ENCODE data around the gene RBM22.
"Not testable (repeated sequence)": the region's sequence is repeated elsewhere in the genome, so short reads cannot be mapped to it uniquely, and the experiment has no call there.

RBM22 gene

DNA sequence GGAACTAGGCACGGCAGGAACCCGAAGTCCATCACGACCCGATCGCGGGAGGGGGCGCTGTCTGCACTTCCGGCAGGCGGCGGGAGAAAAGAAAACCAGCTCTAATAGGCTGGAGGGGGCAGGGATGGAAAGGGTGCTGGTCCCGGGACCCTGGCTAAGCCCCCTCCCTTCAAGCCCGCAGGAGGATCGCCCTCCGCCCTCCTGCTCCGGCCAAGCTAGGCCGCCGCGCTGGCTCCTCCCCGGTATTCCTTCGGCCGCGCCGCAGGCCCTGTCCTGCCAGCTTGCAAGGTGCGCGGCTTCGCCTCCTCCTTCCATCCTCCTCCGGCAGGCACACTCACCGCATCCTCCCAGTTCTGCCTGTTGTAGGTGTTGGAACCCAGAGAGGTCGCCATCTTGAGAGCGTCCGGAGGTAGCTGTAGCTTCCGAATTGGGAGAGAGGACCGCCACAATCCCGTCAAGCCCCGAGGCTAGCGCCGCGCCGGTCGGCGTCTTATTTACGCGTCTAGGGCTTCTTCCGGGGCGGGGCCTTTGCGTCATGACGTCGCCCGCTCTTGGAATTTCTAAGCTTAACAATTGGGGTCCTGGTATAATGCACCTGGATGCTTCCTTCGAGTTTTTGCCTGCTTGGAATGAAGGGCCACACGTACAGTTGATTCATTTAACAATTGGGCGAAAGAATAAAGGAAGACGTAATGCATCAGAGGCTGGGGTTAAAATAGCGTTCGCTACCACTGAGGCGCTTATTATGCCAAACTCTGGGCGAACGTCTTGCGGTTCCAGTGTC lies at the start of gene RBM22:
Gene RBM22, minus strand, starts transcription at position 469 of the 784 bp plus-strand sequence. Its CDS starts 77 bp downstream, at position 392.
- DNase-seq (ENCODE audit: low read depth) = peak; percentile 53

DNA sequence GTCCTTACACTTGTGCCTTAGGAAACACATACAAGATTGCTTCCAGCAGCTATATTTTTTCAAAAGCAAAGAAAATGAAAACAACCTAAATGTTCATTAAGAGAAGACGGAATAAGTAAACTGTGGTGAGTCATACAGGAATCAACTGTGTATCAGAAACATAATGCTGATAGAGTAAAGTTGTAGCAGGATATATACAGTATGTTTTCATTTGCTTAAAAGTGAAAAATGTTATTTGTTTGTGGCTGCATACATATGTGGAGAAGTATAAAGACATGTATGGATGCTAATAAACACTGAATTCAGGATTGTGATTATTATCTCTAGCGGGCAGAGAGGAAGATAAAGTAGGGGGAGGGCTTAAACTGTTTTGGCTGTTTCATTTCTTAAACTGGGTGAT lies 49.6 kb upstream of the RBM22 start:
- DNase-seq (ENCODE audit: low read depth) = no peak

- DNase-seq (ENCODE audit: low read depth) = not testable (repeated sequence)
Measured at GRCh38 chr5:150743142-150743488, 42.3 kb upstream of the RBM22 start.

- DNase-seq (ENCODE audit: low read depth) = not testable (repeated sequence)
Measured at GRCh38 chr5:150742455-150743141, 41.7 kb upstream of the RBM22 start.

- DNase-seq (ENCODE audit: low read depth) = no peak
Measured at GRCh38 chr5:150740992-150741391, 40.1 kb upstream of the RBM22 start.

- DNase-seq (ENCODE audit: low read depth) = no peak
Measured at GRCh38 chr5:150738862-150739261, 38.0 kb upstream of the RBM22 start.

- DNase-seq (ENCODE audit: low read depth) = no peak
Measured at GRCh38 chr5:150734579-150735384, 33.9 kb upstream of the RBM22 start.

- no peak for DNase-seq (ENCODE audit: low read depth)
Measured at GRCh38 chr5:150731669-150732242, 30.9 kb upstream of the RBM22 start.

DNA sequence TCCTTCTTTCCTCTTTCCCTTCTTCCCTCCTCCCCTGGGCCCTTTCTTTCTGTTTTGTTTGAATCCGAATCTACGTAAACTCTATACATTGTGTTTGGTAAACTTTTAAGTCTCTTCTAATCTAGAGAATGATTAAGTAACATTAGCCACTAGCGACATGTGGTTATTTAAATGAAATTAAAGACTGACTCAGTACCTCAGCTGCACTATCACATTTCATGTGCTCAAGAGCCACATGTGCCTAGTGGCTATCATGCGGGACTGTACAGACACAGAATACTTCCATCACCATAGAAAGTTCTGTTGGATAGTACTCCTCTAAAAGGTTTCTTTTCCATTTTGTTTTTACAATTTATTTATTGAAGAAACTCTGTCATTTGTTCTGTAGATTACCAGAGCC lies 29.0 kb upstream of the RBM22 start:
- DNase-seq (ENCODE audit: low read depth) = no peak

DNA sequence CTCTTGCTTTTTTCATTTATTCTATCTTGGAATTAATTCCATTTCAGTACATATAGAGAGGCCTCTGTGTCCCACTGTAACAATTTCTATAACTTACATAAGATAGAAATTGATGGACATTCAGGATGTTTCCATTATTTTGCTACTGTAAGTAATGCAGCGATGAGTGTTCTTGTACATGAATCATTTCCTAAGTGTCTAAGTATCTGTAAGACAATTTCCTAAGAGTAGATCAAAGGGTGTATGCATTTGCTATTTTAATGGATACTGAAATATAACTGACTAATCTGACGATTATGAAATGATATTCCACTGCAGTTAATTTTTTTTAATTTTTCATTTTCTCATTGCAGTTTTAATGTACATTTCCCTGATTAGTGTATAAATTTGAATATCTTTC lies 23.0 kb upstream of the RBM22 start:
- no peak for DNase-seq (ENCODE audit: low read depth)

- no peak for DNase-seq (ENCODE audit: low read depth)
Measured at GRCh38 chr5:150710165-150710564, 9.3 kb upstream of the RBM22 start.

- DNase-seq (ENCODE audit: low read depth) = no peak
Measured at GRCh38 chr5:150706776-150707390, 6.0 kb upstream of the RBM22 start.

- DNase-seq (ENCODE audit: low read depth) = no peak
Measured at GRCh38 chr5:150703762-150704161, 2.9 kb upstream of the RBM22 start.

DNA sequence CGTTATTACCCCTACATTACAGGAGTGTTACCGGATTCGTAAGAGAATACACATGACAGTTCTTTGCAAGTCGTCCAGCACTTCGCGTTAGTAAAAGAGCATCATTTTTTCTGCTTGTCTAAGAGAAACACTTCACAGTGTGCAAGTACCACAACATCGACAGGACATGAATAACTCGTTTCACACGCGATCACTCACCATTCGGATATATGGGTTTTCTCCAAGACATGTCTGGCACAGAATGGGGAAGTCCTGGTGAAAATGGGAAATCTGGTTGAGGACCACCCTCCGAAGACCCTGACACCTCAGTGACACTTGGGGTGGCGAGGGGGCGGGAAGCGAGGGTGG lies 642 bp downstream of the RBM22 start:
- no peak for DNase-seq (ENCODE audit: low read depth)

DNA sequence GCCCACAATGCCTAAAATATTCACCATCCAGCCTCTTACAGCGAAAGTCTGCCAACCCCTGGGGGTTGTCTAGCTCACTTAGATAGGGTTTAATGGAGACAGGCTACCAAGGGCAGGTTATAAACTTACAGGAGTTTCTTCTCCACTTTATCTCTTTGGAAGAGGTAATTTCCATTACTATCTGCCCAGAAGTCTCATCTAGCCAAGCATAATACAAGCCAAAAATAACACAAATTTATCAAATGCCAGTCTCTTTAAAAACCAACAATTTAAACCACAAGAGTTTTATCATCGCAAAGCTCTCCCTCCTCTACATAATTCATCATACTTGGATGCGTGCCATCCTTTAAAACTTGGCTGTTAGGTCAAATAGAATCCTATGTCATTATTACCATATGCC lies 6.2 kb downstream of the RBM22 start:
- peak; percentile 30 for DNase-seq (ENCODE audit: low read depth)

DNA sequence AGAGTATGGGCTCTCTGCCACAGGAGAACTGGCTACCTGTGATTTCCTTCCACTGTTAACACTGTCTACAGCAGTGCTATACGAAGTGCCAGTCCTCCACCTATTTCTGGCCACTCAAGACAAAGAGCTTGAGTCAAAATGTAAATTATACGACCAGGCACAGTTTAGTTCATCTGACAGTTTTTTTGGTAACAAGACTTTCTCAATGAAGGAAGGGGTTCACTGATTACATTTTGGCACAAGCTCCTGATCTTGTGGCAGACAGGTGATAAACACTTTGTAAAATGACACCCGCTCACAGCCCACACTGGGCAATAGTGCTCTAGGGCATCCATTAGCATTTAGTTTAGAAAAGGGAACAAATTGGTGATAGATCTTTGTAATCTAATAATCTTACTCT lies 8.6 kb downstream of the RBM22 start:
- no peak for DNase-seq (ENCODE audit: low read depth)

GRCh38 chr5:150690760-150691159 lies 10.1 kb downstream of the RBM22 start:
- no peak for DNase-seq (ENCODE audit: low read depth)

- no peak for DNase-seq (ENCODE audit: low read depth)
Measured at GRCh38 chr5:150689120-150689519, 11.7 kb downstream of the RBM22 start.

DNA sequence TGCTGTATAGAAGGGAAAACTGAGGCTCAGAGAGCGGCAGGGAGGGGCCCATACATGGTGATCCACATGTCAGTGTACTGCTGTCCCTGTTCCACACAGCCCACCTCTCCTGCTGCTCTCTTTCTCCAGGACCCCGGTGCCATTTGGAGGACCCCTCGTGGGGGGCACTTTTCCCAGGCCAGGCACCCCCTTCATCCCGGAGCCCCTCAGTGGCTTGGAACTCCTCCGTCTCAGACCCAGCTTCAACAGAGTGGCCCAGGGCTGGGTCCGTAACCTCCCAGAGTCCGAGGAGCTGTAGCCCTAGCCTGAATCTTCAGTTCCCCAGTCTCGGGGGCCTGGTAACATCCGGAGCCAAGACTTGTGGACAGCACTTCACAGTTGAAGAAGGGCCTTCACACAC lies 24.3 kb downstream of the RBM22 start:
- no peak for DNase-seq (ENCODE audit: low read depth)

- DNase-seq (ENCODE audit: low read depth) = no peak
Measured at GRCh38 chr5:150675069-150675468, 25.8 kb downstream of the RBM22 start.

- DNase-seq (ENCODE audit: low read depth) = no peak
Measured at GRCh38 chr5:150674341-150674821, 26.5 kb downstream of the RBM22 start.

- no peak for DNase-seq (ENCODE audit: low read depth)
Measured at GRCh38 chr5:150672884-150673275, 28.0 kb downstream of the RBM22 start.
